Measurements from ENCODE around the gene MACROH2A1.

The MACROH2A1 gene

DNA sequence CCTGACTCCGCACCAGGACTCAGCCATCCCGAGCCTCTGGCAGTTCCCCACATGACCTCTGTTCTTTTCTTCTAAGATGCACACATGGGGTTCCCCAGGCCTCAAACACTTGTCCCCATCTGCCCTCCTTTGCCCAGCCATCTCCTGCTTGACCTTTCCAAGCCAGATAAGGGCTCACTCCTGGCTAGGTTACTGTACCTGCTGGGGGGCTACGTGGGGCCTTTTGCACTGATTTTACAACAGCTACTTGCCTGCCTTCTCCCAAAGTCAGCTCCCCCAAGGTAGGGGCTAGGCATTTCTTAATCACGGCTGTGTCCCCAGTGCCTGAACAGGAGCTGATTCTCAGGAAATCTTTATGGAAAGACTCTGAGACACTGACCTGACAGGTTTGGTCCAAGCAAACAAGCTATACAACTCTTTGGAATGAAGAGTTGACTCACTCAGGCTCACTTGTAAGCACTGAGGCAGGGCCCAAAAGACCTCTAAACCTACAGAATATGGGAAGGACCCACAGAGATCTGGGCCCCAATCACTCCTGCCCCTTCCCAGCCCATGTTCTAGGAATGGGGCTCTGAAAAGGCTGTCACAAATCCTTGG is 2.5 kb downstream of the MACROH2A1 start:
- FAIRE-seq, result no peak

DNA sequence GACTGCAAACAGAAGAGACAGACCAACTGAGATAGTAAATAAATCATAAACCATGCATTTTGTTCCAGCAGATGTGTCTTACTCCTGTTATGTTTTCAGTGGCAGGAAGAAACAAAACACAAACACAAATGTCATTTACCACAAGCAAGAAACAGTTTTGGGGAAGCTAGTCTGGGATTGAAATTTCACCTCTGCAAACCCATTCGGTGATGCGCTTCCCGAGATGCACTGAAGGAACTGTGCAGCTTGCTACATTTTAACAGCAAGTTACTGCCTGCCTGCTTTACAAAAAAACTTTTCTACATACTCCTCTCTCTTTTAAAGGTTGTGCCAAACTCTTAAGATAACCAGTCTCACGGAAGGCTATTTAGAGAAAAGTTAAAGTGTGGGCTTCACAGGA is 3.2 kb downstream of the MACROH2A1 start:
- no peak for FAIRE-seq

- no peak for FAIRE-seq
These were observed 3.6 kb downstream of the MACROH2A1 start for GRCh38 chr5:135395451-135395850.

- no peak for FAIRE-seq
These were observed 4.9 kb downstream of the MACROH2A1 start for GRCh38 chr5:135394095-135394494.

DNA sequence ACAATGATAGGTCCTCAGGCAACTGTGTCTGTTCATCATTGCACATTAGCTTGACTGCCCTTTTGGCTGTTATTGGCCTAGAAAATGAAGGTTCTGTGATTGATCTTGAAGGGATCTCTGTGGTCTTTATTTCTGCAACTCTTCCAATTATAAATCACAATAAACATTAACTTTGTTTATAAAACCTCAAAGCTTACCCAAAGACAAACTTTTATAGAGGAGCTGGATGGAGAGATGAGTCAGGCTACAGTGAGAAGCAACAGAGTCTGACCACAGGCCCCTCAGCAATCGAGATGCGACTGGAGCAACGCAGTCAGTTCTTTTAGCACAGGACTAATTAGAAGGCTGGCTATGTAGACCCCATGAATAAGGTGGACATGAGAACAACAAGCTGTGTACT is 5.3 kb downstream of the MACROH2A1 start:
- FAIRE-seq, result no peak

DNA sequence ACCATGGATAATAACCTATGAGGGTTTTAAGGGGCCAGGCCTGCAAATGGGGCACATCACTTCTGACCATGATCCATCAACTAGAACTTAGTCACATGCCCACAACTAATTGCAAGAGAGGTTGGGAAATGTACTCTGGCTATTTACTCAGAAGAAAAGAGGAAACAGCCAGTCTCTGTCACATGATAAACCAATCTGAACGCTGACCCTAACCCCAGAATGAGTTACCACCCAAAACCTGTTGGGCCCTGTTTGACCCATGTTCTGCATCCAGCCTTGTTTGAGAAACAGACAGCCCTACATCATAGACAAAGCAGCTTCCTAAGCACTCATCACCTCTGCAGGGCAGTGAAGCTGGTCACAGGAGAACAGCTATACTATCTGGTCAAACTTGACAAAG is 5.8 kb downstream of the MACROH2A1 start:
- FAIRE-seq, result no peak

GRCh38 chr5:135392256-135392655 is 6.8 kb downstream of the MACROH2A1 start:
- FAIRE-seq, result no peak

DNA sequence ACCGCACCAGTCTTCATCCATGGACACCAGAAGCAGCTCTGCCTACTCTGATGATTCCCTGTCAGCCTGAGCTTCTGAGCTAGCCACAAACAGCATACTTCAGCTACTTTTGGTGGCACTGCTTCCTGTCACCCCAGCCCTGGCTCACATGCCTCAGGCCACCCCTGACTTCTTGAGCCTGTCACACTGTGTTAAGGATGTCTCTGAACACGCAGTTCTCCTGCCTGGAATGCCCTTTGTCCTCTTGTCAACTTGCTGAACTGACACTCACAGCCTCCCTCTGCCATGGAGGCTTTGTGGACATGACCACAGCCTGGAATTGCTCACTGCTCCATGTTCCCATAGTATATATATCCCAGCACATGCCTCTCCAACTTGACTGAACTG is 7.2 kb downstream of the MACROH2A1 start:
- FAIRE-seq, result no peak

DNA sequence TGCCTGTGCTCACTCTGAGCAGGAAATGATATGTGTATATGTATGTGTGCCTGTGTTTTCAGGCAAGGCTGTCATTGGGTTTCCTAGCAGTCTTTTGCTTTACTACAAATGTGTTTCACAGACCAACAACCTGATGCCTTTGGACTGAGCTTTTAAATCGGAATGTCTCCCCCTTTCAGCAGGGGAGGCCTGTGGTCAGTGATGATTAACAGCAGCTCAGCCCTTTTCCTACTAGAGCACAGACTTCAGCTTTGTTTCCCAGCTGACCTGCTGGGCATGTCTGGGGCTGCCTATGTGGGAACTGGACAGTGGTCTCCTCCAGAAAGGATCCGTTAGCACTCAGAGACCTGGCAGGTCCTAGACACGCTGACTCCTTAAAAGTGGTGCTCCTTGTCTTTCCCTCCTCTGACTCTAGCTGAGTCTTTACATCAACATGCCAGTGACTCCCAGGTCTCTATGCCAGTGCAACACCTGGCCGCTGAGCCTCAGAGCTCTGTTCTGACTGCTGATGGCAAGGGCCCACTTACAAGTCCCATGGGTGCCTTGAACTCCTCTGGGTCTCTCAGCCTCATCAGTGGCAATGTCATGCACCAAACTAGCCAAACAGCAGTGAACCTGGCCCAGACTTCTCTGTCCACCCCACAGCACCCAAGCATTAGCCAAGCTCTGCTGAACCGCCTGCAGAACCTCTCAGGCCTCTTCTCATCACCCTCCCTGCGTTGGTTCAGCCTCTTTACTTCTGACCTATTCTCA is 7.7 kb downstream of the MACROH2A1 start:
- FAIRE-seq, result no peak

DNA sequence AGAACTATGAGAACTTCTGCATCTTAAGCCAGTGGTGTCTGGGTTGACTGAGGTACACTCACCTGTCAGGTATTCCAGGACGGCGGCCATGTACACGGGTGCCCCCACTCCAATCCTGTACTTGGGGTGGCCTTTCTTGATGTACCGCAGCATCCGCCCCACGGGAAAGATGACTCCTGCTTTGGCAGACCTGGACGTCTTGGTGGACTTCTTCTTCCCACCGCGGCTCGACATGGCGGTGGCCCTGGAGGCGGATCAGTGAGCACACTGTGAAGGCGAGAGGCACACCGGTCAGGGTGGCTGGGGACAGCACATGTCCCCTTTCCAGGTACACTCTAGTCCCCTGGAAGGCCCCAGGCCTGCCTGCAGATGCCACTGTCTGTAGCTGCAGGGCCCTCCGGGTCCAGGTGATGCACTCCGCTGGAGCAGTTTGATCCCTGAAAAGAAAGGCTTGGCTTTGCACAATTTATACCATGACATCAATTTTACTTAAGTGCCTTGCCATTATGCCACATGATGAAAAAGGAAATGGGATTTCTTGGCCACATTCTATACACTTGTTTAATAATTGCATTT is 10.1 kb downstream of the MACROH2A1 start:
- FAIRE-seq, result no peak

GRCh38 chr5:135387629-135387960 is 11.4 kb downstream of the MACROH2A1 start:
- no peak for FAIRE-seq

DNA sequence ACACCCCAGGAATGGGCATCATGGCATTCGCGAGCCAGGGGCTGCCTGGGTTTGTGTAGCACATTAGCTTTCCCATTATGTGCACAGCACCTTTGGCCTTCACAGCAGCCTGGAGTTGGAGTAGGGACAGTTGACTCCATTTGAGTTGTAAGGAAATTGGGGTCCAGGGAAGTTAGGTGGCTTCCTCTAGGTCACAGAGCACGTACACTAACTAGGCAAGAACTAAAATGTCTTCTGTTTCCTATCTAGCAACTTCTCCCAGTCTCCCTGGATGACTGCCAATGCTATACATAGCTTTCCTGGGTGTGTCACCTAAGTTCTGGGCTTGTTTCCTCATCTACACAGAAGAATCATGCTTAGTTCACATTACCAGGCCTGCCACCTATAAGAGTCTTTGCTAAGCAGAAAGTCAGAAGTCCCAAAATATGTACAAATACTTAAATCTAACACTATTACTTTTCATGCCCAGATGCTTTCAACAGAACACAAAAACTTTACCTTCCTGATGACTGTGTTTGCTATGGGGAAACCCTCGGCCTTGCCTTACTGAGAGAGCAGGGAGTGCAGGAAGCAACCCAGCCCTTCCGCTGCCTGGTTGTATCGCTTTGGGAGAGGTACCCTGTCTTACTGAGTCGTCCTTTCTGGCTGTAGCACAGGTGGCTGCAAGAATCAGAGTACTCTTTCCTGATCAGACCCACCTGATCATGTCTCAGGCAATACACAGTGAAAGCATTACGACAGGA is 12.0 kb downstream of the MACROH2A1 start:
- no peak for FAIRE-seq

DNA sequence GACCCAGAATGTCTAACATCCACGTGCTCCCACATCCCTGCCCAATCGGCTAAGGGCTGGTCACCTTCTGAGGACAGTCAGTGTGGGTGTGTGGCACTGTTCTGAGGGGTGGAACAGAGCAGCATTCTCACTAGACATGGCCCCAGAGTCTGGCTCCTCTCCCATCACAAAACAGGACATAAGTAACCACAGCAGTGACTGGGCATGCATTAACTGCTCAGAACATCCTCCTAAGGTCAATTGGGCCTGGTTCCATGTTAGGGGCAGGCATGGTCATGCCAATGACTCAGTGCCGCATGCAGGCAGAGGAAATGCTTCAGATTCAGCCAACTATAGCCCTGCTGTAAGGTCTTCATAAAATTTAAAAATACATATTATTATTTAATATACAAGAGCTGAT is 12.9 kb downstream of the MACROH2A1 start:
- FAIRE-seq, result no peak

DNA sequence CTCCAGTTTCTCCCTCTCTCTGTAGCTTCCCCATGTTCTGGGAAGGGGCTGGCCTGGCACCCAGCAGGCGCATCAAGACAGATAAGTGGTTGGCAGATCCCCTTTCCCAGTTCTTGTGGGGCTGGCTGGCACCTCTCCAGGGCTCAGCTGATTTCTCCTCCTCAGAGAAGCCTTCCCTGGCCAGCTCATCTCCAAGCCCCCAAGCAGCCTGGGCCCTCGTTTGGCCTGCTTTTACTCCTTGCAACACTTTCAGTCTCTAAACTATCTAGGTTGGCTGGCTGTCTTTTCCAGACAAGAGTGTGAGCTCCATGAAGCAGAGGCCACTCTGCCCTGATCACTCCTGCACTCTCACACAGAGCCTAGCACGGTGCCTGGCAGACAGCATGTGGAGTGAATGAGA is 13.5 kb downstream of the MACROH2A1 start:
- FAIRE-seq, result no peak

DNA sequence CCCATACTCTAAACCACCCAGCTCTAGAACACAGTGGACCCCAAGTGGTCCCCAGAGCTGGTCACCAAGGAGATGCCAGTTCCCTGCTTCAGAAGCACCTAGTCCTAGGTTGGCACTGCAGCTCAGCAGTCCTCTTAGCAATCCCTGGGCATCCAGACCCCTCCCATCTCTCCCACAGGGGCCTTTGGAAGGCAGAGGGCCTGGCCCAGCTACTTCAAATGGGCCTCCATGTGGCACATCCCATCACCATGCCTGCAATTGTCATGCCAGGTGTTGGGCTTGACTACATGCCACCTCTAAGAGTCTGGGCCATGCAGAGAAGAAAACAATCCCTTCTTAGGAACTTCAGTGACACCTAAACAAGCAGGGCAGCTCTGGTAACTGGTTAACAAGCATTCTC is 14.1 kb downstream of the MACROH2A1 start:
- FAIRE-seq, result no peak

GRCh38 chr5:135383803-135384495 is 15.1 kb downstream of the MACROH2A1 start:
- no peak for FAIRE-seq

- FAIRE-seq, result no peak
These were observed 16.1 kb downstream of the MACROH2A1 start for GRCh38 chr5:135382981-135383380.

- no peak for FAIRE-seq
These were observed 16.8 kb downstream of the MACROH2A1 start for GRCh38 chr5:135382106-135382790.

- FAIRE-seq, result no peak
These were observed 19.9 kb downstream of the MACROH2A1 start for GRCh38 chr5:135379046-135379654.

DNA sequence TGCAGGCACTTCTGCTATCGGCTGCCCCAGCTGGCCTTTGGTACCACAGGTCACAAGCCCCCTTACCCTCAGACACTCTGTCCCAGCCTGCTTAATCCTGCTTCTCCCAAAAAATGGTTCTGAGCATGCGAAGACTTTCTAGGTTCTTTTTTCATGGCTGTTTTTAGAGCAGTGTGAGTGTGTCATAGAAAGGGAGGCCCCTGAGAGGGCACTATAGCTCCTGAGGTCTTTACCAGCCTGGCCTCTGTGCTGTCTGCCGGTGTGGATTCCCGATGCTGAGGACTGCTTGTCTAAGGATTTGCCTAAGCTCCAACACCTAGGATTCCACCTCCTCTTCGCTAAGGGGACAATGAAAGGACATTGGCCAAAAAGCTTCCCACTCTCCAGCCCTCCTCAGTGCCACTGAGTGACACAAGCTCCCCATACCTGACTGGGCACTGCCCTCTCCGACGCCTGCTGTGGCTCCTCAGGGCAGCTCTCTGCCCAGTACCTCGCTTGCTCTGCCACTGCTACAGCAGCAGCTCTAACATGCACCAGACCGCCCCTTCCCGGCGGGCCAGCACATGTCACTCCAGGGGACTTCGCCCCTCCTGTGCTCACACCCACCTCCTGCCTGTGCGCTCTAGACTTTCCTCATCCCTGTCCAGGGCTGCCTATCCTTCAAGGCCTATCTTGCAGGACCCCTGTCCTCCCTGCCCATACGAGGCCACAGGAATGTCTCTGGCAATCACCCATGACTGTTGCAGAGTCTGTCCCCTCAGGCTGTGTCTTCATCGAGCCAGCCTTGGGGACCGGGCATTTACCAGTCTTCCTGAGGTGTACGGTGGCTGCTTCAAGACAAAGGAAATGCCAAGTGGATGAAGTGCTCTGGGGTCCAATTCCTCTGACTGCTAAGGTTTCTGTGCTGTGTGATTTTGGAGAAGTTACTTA is 21.0 kb downstream of the MACROH2A1 start:
- no peak for FAIRE-seq

All from G401.6 (cell line).